DND-41 (cell line): ENCODE results near the gene SMAD7.

Source experiments
- ATAC-seq: fragments of 200-7000 bp; cut with Tn5 transposase; 3 replicates; pipeline ENCODE4 v1.9.1; 2021; ENCODE audit warnings: low read depth; ENCODE audit not compliant: insufficient read depth
- DNase-seq: peaks from one replicate; pipeline ENCODE4 v3.0.0-alpha.2; 2020
- H2AFZ ChIP-seq: 2 replicates; pipeline ENCODE4 v1.6.0; 2012; ENCODE audit warnings: low read depth, low read length
- H3K27ac ChIP-seq: 2 replicates; pipeline ENCODE4 v1.5.1; 2012; ENCODE audit warnings: low read length, inconsistent platforms
- H3K27me3 ChIP-seq: fragments of 200-600 bp; sonication (generic); 2 replicates; pipeline ENCODE4 v1.6.0; 2012; ENCODE audit warnings: low read length, mild to moderate bottlenecking, inconsistent platforms; ENCODE audit not compliant: insufficient read depth, poor library complexity
- H3K36me3 ChIP-seq: 2 replicates; pipeline ENCODE4 v1.5.1; 2012; ENCODE audit warnings: low read length, inconsistent platforms; ENCODE audit not compliant: insufficient read depth
- H3K4me1 ChIP-seq: 2 replicates; pipeline ENCODE4 v1.5.1; 2012; ENCODE audit warnings: mild to moderate bottlenecking, low read length; ENCODE audit not compliant: insufficient read depth
- H3K4me2 ChIP-seq: 2 replicates; pipeline ENCODE4 v1.6.0; 2012; ENCODE audit warnings: mild to moderate bottlenecking, moderate library complexity, low read length, inconsistent platforms; ENCODE audit not compliant: insufficient read depth
- H3K4me3 ChIP-seq, 2 experiments: fragments of 200-600 bp in 1 of 2; shearing (Covaris generic) in 1 of 2; 2 replicates each; pipeline ENCODE4 v1.5.1; 2012 to 2016; ENCODE audit warnings: inconsistent platforms in 2 of 2, low read length in 2 of 2, mild to moderate bottlenecking in 2 of 2, low read depth in 1 of 2, moderate library complexity in 1 of 2
- H3K79me2 ChIP-seq: 2 replicates; pipeline ENCODE4 v1.6.0; 2012; ENCODE audit warnings: low read length, inconsistent platforms; ENCODE audit not compliant: insufficient read depth
- H3K9ac ChIP-seq: 2 replicates; pipeline ENCODE4 v1.6.0; 2012; ENCODE audit warnings: low read depth, mild to moderate bottlenecking, inconsistent platforms, low read length, moderate library complexity
- H3K9me3 ChIP-seq: 2 replicates; pipeline ENCODE4 v1.5.1; 2012; ENCODE audit warnings: low read length, moderate library complexity, mild to moderate bottlenecking, inconsistent platforms; ENCODE audit not compliant: insufficient read depth, severe bottlenecking
- H4K20me1 ChIP-seq: 2 replicates; pipeline ENCODE4 v1.6.0; 2012; ENCODE audit warnings: low read length; ENCODE audit not compliant: insufficient read depth
- EZH2 ChIP-seq: IDR thresholded peaks from 3 replicates; pipeline ENCODE4 v1.6.1; 2012; ENCODE audit warnings: borderline replicate concordance, low read depth, mild to moderate bottlenecking, moderate library complexity, low read length, inconsistent platforms; ENCODE audit not compliant: severe bottlenecking
- TF ChIP-seq, protein P1 (sequence below): IDR thresholded peaks from 2 replicates; pipeline ENCODE4 v1.5.1; 2012; ENCODE audit warnings: borderline replicate concordance, low read length, moderate library complexity, mild to moderate bottlenecking; ENCODE audit not compliant: poor library complexity, severe bottlenecking; ENCODE audit errors: extremely low read depth

SMAD7 gene

DNA sequence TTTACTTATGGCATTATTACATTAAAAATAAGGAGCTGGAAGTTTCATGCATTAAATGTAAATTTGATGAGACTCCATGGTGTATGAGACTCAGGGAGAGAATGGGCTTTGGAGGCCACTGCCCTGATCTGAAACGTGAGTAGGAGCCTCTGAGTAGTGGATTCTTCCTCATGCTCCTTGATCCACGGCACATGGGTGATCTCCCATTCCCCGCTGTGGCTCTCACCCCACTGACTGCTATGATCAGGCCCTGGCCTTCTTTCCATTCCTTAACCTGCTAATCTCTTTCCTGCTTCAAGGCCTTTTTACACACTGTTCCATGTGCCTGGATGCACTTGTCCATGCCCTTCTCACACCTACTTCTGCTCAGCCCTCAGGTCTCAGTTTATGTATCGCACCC is 68.4 kb downstream of the SMAD7 start:
- DNase-seq: no peak
- no peaks in the 10 kb centered on the region for H3K36me3 ChIP-seq
- no peaks in the 10 kb centered on the region for H3K9me3 ChIP-seq
- no peak for ATAC-seq
- no peak overlapping the region for H3K4me2 ChIP-seq
- no peaks in the 10 kb centered on the region for H3K79me2 ChIP-seq
- H3K4me3 ChIP-seq: no peak overlapping the region
- no peak overlapping the region for H2AFZ ChIP-seq
- no peak overlapping the region for H3K27ac ChIP-seq
- H3K27me3 ChIP-seq: no peaks in the 10 kb centered on the region
- peaks cover 9% of the 10 kb centered on the region for H3K4me1 ChIP-seq
- no peak overlapping the region for H3K9ac ChIP-seq
- TF ChIP-seq EZH2: no peak
- no peaks in the 10 kb centered on the region for H4K20me1 ChIP-seq

DNA sequence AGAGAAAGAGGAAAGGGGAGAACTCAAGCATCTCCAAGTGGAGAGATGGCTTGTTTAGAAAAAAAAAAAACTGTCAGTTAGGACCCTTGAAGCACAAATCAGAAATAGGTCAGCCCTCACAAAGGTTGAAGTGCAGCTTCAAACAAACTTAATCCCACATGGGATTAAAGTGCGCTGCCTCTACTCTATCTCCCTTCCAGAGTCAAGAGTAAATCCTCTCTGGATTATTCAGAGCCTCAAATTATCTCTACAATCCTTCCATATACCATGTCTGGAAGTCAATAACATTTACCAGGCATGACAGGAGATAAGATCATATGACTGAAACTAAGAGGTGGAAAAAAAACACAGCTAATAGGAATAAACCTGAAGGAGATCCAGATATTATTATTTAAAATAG is 69.8 kb downstream of the SMAD7 start:
- ATAC-seq: no peak
- no peaks in the 10 kb centered on the region for H3K27me3 ChIP-seq
- no peaks in the 10 kb centered on the region for H4K20me1 ChIP-seq

DNA sequence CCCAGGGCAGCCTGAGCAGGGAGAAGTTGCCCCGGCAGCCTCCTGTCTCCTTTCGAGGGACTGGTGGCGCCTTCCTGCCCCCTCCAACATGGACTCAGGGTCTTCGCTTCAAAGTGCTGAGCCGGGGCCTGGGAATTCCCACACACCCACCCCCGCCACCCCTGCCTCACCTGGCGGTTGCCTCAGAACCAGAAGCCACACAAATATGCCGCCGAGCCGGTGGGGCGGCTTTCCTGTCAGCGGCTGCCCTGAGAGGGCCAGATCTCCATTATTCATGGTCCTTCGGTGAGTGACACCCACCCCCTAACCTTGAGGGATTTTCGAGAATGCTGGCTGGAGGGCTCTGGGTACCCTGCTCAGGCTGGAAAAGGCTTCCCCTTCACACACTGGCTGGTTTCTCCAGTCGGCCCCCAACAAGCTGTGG is 71.7 kb downstream of the SMAD7 start:
- no peak overlapping the region for H3K27ac ChIP-seq
- H3K9ac ChIP-seq: no peak overlapping the region
- ATAC-seq (no peak), DNase-seq (no peak)
- no peaks in the 10 kb centered on the region for H3K27me3 ChIP-seq
- H3K4me1 ChIP-seq: peaks cover 9% of the 10 kb centered on the region
- no peaks in the 10 kb centered on the region for H3K36me3 ChIP-seq
- no peak overlapping the region for H3K4me3 ChIP-seq
- no peaks in the 10 kb centered on the region for H4K20me1 ChIP-seq
- no peak overlapping the region for H3K4me2 ChIP-seq
- no peak overlapping the region for H2AFZ ChIP-seq
- no peak for TF ChIP-seq EZH2
- TF ChIP-seq, protein P1, sequence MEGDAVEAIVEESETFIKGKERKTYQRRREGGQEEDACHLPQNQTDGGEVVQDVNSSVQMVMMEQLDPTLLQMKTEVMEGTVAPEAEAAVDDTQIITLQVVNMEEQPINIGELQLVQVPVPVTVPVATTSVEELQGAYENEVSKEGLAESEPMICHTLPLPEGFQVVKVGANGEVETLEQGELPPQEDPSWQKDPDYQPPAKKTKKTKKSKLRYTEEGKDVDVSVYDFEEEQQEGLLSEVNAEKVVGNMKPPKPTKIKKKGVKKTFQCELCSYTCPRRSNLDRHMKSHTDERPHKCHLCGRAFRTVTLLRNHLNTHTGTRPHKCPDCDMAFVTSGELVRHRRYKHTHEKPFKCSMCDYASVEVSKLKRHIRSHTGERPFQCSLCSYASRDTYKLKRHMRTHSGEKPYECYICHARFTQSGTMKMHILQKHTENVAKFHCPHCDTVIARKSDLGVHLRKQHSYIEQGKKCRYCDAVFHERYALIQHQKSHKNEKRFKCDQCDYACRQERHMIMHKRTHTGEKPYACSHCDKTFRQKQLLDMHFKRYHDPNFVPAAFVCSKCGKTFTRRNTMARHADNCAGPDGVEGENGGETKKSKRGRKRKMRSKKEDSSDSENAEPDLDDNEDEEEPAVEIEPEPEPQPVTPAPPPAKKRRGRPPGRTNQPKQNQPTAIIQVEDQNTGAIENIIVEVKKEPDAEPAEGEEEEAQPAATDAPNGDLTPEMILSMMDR: no peak
- no peaks in the 10 kb centered on the region for H3K9me3 ChIP-seq
- H3K79me2 ChIP-seq: no peaks in the 10 kb centered on the region

More for the DNA sequence above, 69.8 kb downstream of the SMAD7 start:
- no peak for DNase-seq
- no peak for TF ChIP-seq EZH2
- TF ChIP-seq, protein P1: no peak
- Histone ChIP-seq H3K4me3 (no peak overlapping the region), H3K27ac (no peak overlapping the region), H3K79me2 (no peaks in the 10 kb centered on the region), H3K36me3 (no peaks in the 10 kb centered on the region), H2AFZ (no peak overlapping the region), H3K9ac (no peak overlapping the region), H3K9me3 (no peaks in the 10 kb centered on the region), H3K4me2 (no peak overlapping the region), H3K4me1 (peaks cover 9% of the 10 kb centered on the region)

DNA sequence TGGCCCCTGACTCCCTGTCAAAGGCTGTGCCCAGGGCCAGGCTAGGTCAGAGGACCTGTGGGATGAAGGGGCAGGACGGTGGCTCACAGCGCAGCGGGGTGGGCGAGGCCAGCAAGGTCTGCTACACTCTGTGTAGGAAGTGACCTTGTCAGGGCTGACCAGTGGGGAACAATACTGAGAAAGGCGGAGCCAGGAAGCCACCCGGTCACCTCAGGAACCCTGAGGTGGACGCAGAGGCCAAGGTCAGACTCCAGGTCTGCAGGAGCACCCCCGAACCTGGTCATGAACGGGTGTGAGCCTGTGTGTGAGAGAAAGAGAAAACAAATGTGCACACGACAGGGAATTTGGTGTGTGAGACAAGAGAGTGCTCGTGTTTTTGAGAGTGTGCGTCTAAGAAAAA is 72.3 kb downstream of the SMAD7 start:
- Histone ChIP-seq H3K36me3 (no peaks in the 10 kb centered on the region), H3K79me2 (no peaks in the 10 kb centered on the region), H3K4me3 (no peak overlapping the region), H3K27me3 (no peaks in the 10 kb centered on the region), H3K9me3 (no peaks in the 10 kb centered on the region), H4K20me1 (no peaks in the 10 kb centered on the region), H2AFZ (no peak overlapping the region), H3K4me1 (peaks cover 9% of the 10 kb centered on the region), H3K27ac (no peak overlapping the region), H3K4me2 (no peak overlapping the region), H3K9ac (no peak overlapping the region)
- DNase-seq (no peak), ATAC-seq (no peak)
- no peak for TF ChIP-seq EZH2
- TF ChIP-seq, protein P1: no peak
